Stimulated activated CD4-positive, alpha-beta T cell treated with anti-CD3 and anti-CD28 coated beads, Interleukin-4, amount 100 ng/mL, for 1 hour (primary cell): ENCODE results near the gene HNRNPUL2.
"Not testable (repeated sequence)": the region's sequence is repeated elsewhere in the genome, so short reads cannot be mapped to it uniquely, and the experiment has no call there.

Source experiments
- DNase-seq: peaks from one replicate; pipeline ENCODE4 v3.0.0-alpha.2; 2020

HNRNPUL2 gene

GRCh38 chr11:62727165-62727871 lies at the start of gene HNRNPUL2:
Gene HNRNPUL2 (minus strand): TSS chr11:62727457. CDS start chr11:62727156, 301 bp downstream.
- DNase-seq = peak; percentile 98

- DNase-seq = no peak
Measured at GRCh38 chr11:62775646-62776045, 48.4 kb upstream of the HNRNPUL2 start.

DNA sequence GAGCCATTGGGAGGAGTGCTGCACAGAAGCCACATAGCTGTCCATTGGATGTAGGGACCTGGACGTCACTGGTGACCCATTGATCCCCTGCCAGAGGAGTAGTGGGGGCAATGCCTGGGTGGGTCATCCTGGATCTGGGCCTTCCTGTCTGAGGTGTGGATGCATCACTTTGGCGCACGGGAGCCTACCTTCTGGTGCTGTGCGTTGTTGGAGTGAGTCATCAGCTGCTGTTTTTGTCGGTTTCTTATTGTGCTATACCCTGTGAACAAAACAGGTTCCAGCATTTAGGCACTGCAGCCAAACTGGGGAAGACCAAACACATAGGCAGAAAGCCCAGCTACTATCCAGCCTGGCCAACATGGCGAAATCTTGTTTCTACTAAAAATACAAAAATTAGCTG lies 47.1 kb upstream of the HNRNPUL2 start:
- DNase-seq = no peak

DNA sequence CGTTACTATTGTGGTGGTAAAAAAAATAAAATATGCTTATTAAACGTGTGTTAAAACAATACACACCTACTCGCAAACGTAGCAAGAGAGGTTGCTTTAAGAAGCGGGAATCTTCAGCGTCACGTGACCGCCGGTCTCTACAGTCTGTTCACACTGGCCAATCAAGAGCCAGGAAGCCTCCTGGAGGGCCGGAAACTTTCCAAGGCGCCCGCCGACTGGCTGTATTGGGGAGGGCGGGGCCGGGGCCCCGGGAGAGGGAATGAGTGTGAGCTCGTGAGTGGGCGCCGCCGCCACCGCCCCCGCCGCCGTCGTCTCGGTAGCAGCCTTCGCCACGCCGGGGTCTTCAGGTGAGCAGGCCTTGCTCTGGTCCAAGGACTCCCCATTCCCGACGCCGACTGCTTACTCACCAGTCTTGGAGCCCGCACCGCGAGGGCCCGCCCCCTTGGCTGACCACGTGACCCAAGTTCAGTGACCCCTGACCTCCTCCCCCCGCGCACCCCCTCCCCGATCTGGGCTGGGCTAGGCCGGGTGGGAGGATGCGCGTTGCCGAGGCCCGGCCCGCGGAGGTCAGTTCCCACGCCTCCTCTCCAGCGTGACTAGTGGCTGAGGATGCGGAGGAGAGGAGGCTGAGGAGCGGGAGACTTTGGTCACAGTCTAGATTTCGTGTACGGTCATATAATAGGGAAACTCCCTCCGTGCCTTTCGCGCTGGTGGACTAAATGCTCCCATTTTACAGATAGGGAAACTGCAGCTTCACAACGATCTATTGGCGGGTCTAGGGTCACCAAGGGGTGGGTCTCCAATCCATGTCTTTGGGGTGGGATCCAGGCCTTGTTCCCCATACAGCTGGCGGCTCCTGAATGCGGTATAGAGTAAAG lies 44.1 kb upstream of the HNRNPUL2 start, which contains the start of gene TAF6L:
Gene TAF6L, plus strand, starts transcription at position 253 of the 878 bp plus-strand sequence. CDS start 4,388 bp downstream, outside the sequence.
- DNase-seq = peak; percentile 91

GRCh38 chr11:62770778-62771143 lies 43.5 kb upstream of the HNRNPUL2 start:
- no peak for DNase-seq

- DNase-seq = not testable (repeated sequence)
Measured at GRCh38 chr11:62760867-62761227, 33.6 kb upstream of the HNRNPUL2 start.

DNA sequence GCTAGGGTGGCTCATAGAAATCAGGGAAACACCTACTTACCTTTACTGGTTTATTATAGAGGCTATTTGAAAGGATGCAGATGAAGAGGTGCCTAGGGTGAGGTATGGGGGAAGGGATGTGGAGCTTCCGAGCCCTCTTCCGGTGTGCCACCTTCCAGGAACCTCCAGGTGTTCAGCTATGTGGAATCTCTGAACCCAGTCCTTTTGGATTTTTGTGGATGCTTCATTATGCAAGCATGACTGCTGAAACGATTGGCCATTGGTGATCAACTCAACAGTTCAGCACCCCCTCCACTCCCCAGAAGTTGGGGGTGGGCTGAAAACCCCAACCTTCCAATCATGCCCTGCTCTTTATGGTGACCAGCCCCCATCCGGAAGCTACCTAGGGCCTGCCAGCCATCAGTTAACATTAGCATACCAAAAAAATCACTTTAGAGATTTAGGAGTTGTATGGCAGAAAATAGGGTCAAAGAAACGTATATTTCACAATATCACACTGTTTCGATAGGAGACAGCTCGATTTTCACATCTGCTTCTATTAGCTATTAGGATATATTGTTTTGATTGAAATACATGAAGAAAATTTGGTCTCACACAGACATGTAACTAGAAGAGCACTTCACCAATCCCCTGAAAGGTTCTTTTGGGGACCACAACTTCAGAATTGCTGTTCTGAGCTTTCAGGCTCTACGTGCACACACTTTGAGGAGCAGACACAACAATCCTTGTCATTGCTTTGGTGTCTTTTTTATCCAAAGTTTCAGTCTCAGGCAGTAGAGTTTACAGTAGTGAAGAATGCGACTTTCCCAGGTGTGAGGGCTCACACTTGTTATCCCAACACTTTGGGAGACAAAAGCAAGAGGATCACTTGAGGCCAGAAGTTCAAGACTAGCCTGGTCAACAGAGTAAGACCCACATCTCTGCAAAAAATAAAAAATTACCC lies 30.9 kb upstream of the HNRNPUL2 start:
- DNase-seq = no peak

- no peak for DNase-seq
Measured at GRCh38 chr11:62755086-62755615, 27.9 kb upstream of the HNRNPUL2 start.

DNA sequence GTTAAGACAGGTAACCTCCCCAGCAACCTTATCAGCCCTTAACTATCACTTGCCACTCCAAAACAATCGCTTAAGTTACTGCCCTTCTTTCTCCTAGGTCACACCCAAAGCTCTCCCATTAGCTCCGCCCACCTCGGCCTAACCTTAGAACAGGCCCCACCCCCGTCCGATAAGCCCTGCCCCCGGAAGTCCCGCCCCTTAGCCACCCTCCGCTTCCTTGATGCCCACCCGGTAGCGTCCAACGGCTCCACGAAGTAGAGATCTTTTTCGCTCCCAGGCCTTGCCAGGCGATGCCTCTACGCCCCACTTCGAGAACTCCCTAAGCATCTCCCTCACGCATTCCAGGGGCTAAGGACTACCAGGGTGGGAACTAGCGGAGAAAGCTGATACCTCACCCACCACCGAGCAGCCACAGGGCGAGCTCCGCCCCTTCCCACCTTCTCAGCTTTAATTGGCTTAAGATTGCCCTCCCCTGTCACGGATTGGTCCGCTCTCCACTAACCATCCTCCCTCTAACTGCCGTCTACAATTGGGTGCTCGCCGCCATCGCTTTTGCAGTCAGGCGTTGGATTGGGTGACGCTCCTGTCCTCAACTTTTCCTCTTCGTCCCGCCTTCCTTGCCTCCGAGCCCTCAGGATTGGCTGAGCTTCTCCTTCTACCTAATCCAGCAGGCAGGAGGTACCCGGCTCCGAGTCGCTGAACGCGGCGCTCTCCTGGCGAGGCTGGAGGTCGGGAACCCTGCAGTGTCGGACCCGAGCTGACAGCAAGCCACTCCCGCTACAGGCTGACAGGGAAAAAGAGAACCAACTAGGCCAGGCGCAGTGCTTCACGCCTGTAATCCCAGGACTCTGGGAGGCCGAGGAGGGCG lies 26.7 kb upstream of the HNRNPUL2 start, which contains the start of gene ZBTB3:
Gene ZBTB3, minus strand, starts transcription at position 425 of the 868 bp plus-strand sequence. CDS start 496 bp downstream, outside the sequence.
- peak; percentile 94 for DNase-seq

- DNase-seq = no peak
Measured at GRCh38 chr11:62752994-62753735, 25.9 kb upstream of the HNRNPUL2 start.

DNA sequence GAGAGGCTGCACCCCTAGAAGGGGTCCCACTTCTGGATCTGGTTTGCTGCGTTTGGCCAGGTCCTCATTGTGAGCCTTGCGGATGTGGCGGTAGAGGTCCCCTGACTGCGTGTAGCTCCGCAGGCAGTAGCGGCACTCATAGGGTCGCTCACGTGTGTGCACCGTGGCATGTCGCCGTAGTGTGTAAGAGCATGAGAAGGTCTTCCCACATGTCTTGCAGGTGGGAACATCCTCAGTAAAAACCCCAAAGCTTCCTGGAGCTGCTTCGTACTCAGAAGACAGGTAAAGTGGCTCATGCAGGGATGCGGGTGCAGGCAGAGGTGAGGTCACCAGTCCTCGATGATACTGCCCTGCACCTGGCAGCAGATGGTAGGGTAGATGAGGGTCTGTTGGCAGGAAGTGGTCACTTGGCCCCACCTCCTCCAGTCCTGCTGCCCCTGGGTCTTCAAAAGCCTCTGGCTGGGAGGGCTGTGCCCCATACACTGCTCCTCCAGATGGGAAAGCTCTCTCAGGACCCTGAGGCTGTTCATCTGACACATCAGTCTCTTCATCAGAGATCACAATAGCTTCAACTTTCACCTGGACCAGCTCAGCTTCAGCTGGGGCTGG lies 25.0 kb upstream of the HNRNPUL2 start:
- no peak for DNase-seq

DNA sequence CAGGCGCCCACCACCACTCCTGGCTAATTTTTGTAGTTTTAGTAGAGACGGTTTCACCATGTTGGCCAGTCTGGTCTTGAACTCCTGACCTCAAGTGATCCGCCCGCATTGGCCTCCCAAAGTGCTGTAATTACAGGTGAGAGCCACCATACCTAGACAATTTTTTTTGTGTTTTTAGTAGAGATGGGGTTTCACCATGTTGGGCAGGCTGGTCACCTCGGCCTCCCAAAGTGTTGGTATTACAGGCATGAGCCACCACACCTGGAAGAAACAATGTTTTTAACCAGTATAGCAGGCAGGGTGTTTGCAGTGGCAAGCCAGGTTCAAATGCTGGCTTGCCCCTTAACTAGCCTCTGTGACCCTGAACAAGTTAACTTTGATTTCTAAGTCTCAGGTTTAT lies 22.7 kb upstream of the HNRNPUL2 start:
- not testable (repeated sequence) for DNase-seq

GRCh38 chr11:62747475-62748160 lies 20.4 kb upstream of the HNRNPUL2 start:
- no peak for DNase-seq

GRCh38 chr11:62737196-62737595 lies 9.9 kb upstream of the HNRNPUL2 start:
- DNase-seq = no peak

GRCh38 chr11:62732830-62733229 lies 5.6 kb upstream of the HNRNPUL2 start:
- DNase-seq = no peak

DNA sequence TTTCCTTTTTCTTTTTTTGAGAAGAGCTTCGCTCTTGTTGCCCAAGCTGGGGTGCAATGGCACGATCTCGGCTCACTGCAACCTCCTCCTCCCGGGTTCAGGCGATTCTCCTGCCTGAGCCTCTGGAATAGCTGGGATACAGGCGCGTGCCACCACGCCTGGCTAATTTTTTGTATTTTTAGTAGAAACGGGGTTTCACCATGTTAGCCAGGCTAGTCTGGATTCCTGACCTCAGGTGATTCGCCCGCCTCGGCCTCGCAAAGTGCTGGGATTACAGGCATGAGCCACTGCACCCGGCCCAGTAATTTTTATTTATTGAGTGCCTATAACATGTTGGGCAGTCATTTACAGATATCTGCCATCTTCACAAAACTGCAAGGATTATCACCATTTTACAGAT lies 2.8 kb upstream of the HNRNPUL2 start:
- not testable (repeated sequence) for DNase-seq

- DNase-seq = peak; percentile 82
Measured at GRCh38 chr11:62728171-62728988, 1.1 kb upstream of the HNRNPUL2 start, which contains the start of gene TTC9C. Gene TTC9C (plus strand): TSS chr11:62728486. CDS start chr11:62728849, 363 bp downstream.

- peak; percentile 68 for DNase-seq
Measured at GRCh38 chr11:62727872-62728170, 564 bp upstream of the HNRNPUL2 start.

DNA sequence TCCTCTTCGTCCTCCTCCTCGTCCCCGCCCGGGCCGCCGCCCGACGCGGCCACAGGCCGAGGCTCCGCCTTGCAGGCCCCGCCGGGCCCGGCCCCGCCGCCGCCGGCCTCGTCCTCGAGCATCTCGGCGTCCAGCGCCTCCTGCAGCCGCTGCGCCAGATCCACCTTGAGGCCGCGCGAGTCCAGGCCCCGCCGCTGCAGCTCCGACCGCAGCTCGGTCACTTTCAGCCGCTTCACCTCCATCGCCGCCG lies 417 bp downstream of the HNRNPUL2 start:
- no peak for DNase-seq
